MCF 10A (cell line): ENCODE results near the gene RAB3GAP2. TPM values are rescaled to one million over a fixed set of nuclear protein-coding genes. Genes with fewer than 3 reads are reported as not detected.
"Not testable (repeated sequence)": the region's sequence is repeated elsewhere in the genome, so short reads cannot be mapped to it uniquely, and the experiment has no call there.

Experiments used
- BruUV-seq: library from RNA; stranded (reverse); fragments of 400-500 nt; replicated peaks from 2 replicates; lab custom pipeline; 2021; lab: Mats Ljungman, UMichigan
- CTCF ChIA-PET: fragments of 300-600 bp; sonication (Branson Sonifier 250); formaldehyde crosslinking; extraction: SDS; loops from one replicate; lab custom pipeline; 2021; ENCODE audit warnings: antibody characterized with exemption, inconsistent platforms; lab: Yijun Ruan, JAX
- POLR2A ChIA-PET: fragments of 300-600, 350-650 bp; sonication (Branson Sonifier 250); formaldehyde crosslinking; extraction: SDS; loops from one replicate; lab custom pipeline; 2020; ENCODE audit warnings: antibody characterized with exemption, inconsistent platforms; lab: Yijun Ruan, JAX
- DNase-seq: peaks from one replicate; pipeline ENCODE4 v3.0.0-alpha.2; 2018; ENCODE audit not compliant: unreplicated experiment
- H3K27ac Mint-ChIP-seq: one replicate; pipeline ENCODE4 v1.8.0; 2022; ENCODE audit warnings: mild to moderate bottlenecking, low read depth, mixed read lengths; ENCODE audit not compliant: unreplicated experiment
- H3K27me3 Mint-ChIP-seq: one replicate; pipeline ENCODE4 v1.8.0; 2022; ENCODE audit warnings: mixed read lengths; ENCODE audit not compliant: insufficient read depth, unreplicated experiment
- H3K36me3 Mint-ChIP-seq: one replicate; pipeline ENCODE4 v1.8.0; 2022; ENCODE audit warnings: mild to moderate bottlenecking, moderate library complexity, mixed read lengths; ENCODE audit not compliant: insufficient read depth, unreplicated experiment
- H3K4me1 Mint-ChIP-seq: one replicate; pipeline ENCODE4 v1.8.0; 2022; ENCODE audit warnings: mixed read lengths; ENCODE audit not compliant: insufficient read depth, unreplicated experiment
- H3K4me3 Mint-ChIP-seq: one replicate; pipeline ENCODE4 v1.8.0; 2022; ENCODE audit warnings: mild to moderate bottlenecking, moderate library complexity, mixed read lengths; ENCODE audit not compliant: unreplicated experiment
- H3K9me3 Mint-ChIP-seq: one replicate; pipeline ENCODE4 v1.8.0; 2022; ENCODE audit warnings: mixed read lengths; ENCODE audit not compliant: unreplicated experiment
- intact Hi-C: fragments of 100-400 bp; cut with micrococcal nuclease; formaldehyde crosslinking; loops from 2 replicates; pipeline ENCODE4 v1.14.1; 2022
- total RNA-seq: library from RNA; stranded (reverse); gene quantifications from 2 replicates; pipeline ENCODE4 v1.2.3, GENCODE V29; 2022
- TF ChIP-seq, protein P1 (sequence below): fragments of 200-600 bp; IDR thresholded peaks from one replicate; pipeline ENCODE4 v1.8.0; 2022; ENCODE audit warnings: antibody characterized with exemption, mild to moderate bottlenecking; ENCODE audit not compliant: unreplicated experiment

The RAB3GAP2 gene
- total RNA-seq, 1 experiment from 2014 or later = 93.3 TPM

- TF ChIP-seq, protein P1, sequence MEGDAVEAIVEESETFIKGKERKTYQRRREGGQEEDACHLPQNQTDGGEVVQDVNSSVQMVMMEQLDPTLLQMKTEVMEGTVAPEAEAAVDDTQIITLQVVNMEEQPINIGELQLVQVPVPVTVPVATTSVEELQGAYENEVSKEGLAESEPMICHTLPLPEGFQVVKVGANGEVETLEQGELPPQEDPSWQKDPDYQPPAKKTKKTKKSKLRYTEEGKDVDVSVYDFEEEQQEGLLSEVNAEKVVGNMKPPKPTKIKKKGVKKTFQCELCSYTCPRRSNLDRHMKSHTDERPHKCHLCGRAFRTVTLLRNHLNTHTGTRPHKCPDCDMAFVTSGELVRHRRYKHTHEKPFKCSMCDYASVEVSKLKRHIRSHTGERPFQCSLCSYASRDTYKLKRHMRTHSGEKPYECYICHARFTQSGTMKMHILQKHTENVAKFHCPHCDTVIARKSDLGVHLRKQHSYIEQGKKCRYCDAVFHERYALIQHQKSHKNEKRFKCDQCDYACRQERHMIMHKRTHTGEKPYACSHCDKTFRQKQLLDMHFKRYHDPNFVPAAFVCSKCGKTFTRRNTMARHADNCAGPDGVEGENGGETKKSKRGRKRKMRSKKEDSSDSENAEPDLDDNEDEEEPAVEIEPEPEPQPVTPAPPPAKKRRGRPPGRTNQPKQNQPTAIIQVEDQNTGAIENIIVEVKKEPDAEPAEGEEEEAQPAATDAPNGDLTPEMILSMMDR = no peak
- POLR2A ChIA-PET = interaction anchor here (0.9 kb wide), 1 partner anchor 9 kb away, joined by 3 read pairs; no protein-coding TSS in a partner anchor
- H3K4me3 Mint-ChIP-seq = no peak overlapping the region
Measured at GRCh38 chr1:220221670-220222069, 50.6 kb downstream of the RAB3GAP2 start.

GRCh38 chr1:220221269-220221668 is 51.0 kb downstream of the RAB3GAP2 start:
- ChIA-PET CTCF (interaction anchor here (0.9 to 12.7 kb wide), 11 partner anchors 12 to 555 kb away, joined by 3 to 232 read pairs (median 9); partner anchors contain the start of gene RAB3GAP2), POLR2A (interaction anchor here (3.1 kb wide), 1 partner anchor 51 kb away, joined by 16 read pairs; the partner anchor contains the start of gene RAB3GAP2)
- Mint-ChIP-seq H3K36me3 (peaks cover 24% of the 10 kb centered on the region), H3K27me3 (no peaks in the 10 kb centered on the region), H3K9me3 (no peaks in the 10 kb centered on the region), H3K4me3 (no peak overlapping the region), H3K4me1 (peaks cover 23% of the 10 kb centered on the region), H3K27ac (no peak overlapping the region)
- intact Hi-C loops = no loop called here
- TF ChIP-seq, protein P1 = no peak
- BruUV-seq = no TSS peak
- DNase-seq = no peak

More at GRCh38 chr1:220221670-220222069, 50.6 kb downstream of the RAB3GAP2 start:
- intact Hi-C loops = no loop called here
- peaks cover 23% of the 10 kb centered on the region for H3K4me1 Mint-ChIP-seq
- no TSS peak for BruUV-seq
- CTCF ChIA-PET = interaction anchor here (0.9 to 12.7 kb wide), 10 partner anchors 11 to 555 kb away, joined by 3 to 232 read pairs (median 6); partner anchors contain the start of gene RAB3GAP2
- peaks cover 27% of the 10 kb centered on the region for H3K36me3 Mint-ChIP-seq
- DNase-seq = no peak
- no peaks in the 10 kb centered on the region for H3K27me3 Mint-ChIP-seq
- H3K27ac Mint-ChIP-seq = no peak overlapping the region
- H3K9me3 Mint-ChIP-seq = no peaks in the 10 kb centered on the region

- ChIA-PET POLR2A (interaction anchor here (1.0 to 3.1 kb wide), 5 partner anchors 10 to 51 kb away, joined by 3 to 16 read pairs (median 6); partner anchors contain the start of gene RAB3GAP2), CTCF (interaction anchor here (0.6 to 12.7 kb wide), 19 partner anchors 11 to 582 kb away, joined by 3 to 232 read pairs (median 7); no protein-coding TSS in a partner anchor)
- BruUV-seq, intact Hi-C loops, H3K27ac Mint-ChIP-seq, DNase-seq, H3K9me3 Mint-ChIP-seq, H3K27me3 Mint-ChIP-seq, H3K4me3 Mint-ChIP-seq: not testable (repeated sequence)
- H3K4me1 Mint-ChIP-seq = peaks cover 23% of the 10 kb centered on the region
- peaks cover 18% of the 10 kb centered on the region for H3K36me3 Mint-ChIP-seq
Measured at GRCh38 chr1:220220699-220221040, 51.6 kb downstream of the RAB3GAP2 start.

DNA sequence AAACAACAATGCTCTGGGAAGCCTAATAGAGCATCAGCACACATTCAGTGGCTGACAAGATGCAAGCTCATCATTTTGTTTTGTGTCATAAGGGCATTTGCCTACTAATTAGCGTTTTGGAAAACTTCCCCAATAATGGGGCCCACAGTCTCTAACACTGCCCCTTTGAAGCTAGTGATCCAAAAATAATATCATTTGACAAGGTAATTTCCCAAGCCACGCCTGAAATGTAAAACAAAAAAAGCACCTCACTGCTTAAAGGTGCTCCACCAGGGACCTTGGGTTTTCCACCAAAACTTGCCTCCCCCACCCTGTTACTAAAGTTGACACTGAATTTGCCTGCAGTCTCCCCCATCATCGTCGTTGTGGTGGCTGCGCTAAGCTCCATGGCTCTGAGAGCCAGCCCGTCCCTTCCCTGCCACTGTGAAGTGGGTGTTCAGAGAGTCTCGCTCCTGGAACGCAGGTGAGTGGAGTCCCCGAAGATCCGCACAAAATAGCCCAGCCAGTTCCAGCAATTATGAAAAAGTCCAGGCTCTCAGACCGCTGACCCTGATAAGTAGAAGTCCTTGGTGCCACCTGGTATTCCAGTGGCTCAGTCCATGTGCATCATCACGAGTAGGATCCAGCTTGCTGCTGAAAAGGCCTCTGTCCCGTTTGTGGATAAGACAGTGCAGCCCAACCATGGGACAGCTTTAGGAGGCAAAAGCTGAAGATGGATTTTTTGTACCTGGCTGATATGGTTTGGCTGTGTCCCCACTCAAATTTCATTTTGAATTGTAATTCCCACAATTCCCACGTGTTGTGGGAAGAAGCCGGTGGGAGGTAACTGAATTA is 52.2 kb downstream of the RAB3GAP2 start:
- Mint-ChIP-seq H3K27ac (peak overlapping the region; percentile 22), H3K27me3 (no peaks in the 10 kb centered on the region), H3K4me3 (no peak overlapping the region), H3K4me1 (peaks cover 23% of the 10 kb centered on the region), H3K9me3 (no peaks in the 10 kb centered on the region), H3K36me3 (peaks cover 14% of the 10 kb centered on the region)
- TF ChIP-seq, protein P1 = no peak
- intact Hi-C loops = loop anchor here (2.0 to 10.0 kb wide), 3 partner anchors 53 to 383 kb away; partner anchors contain the start of genes MARK1 and RAB3GAP2
- no peak for DNase-seq
- ChIA-PET CTCF (interaction anchor here (0.6 to 12.7 kb wide), 33 partner anchors 10 to 1019 kb away, joined by 3 to 232 read pairs (median 5); partner anchors contain the start of genes MTARC2 and RAB3GAP2), POLR2A (interaction anchor here (1.0 to 3.1 kb wide), 8 partner anchors 9 to 513 kb away, joined by 3 to 16 read pairs (median 6); partner anchors contain the start of gene RAB3GAP2)
- BruUV-seq = no TSS peak
